Esophagus muscularis mucosa (tissue), 4 donors: ENCODE data around the gene GSTK1. TPM values are rescaled to one million over a fixed set of nuclear protein-coding genes. Genes with fewer than 3 reads are reported as not detected.
"Not testable (repeated sequence)": the region's sequence is repeated elsewhere in the genome, so short reads cannot be mapped to it uniquely, and the experiment has no call there.

ENCODE experiments used
- DNase-seq: peaks from one replicate; pipeline ENCODE4 v3.0.0-alpha.2; 2017; ENCODE audit errors: extremely low spot score
- H3K27ac ChIP-seq, 4 donors: fragments of 200-600 bp; sonication (generic); replicated peaks in 1 of 4; 1 replicate in 3 of 4; 2 replicates in 1 of 4; pipeline ENCODE4 v1.5.1; 2016 to 2019; ENCODE audit warnings: mild to moderate bottlenecking in 1 of 4
- H3K27me3 ChIP-seq, 4 donors: fragments of 200-600 bp; sonication (generic); one replicate each; pipeline versions ENCODE4 v1.5.1 to v1.6.0; 2016 to 2019
- H3K36me3 ChIP-seq, 4 donors: fragments of 200-600 bp; sonication (generic); one replicate each; pipeline ENCODE4 v1.5.1; 2016 to 2019
- H3K4me1 ChIP-seq, 4 donors: fragments of 200-600 bp; sonication (generic); one replicate each; pipeline ENCODE4 v1.5.1; 2016 to 2019
- H3K4me3 ChIP-seq, 4 donors: fragments of 200-600 bp; sonication (generic); 1 replicate in 2 of 4; 2 replicates in 2 of 4; pipeline ENCODE4 v1.5.1; 2016 to 2019; ENCODE audit warnings: mild to moderate bottlenecking in 4 of 4, moderate library complexity in 1 of 4
- H3K9me3 ChIP-seq, 4 donors: fragments of 200-600 bp; sonication (generic); 1 replicate in 3 of 4; 2 replicates in 1 of 4; pipeline ENCODE4 v1.5.1; 2016 to 2019
- EP300 ChIP-seq: sonication (generic); formaldehyde crosslinking; IDR thresholded peaks from one replicate; pipeline ENCODE4 v1.6.1; 2017; ENCODE audit warnings: antibody characterized with exemption
- POLR2A ChIP-seq: fragments of 450-650 bp; IDR thresholded peaks from one replicate; pipeline ENCODE4 v1.6.1; 2017; ENCODE audit warnings: antibody characterized with exemption, moderate library complexity, mild to moderate bottlenecking, low read depth
- POLR2AphosphoS5 ChIP-seq, 2 donors: sonication (generic); formaldehyde crosslinking; IDR thresholded peaks; one replicate each; pipeline ENCODE4 v1.6.1; 2017; ENCODE audit warnings: antibody characterized with exemption in 2 of 2
- WGBS: methylation state at CpG from one replicate; pipeline ENCODE4 v1.1.5; 2018; 5-methylcytosine and 5-hydroxymethylcytosine counted together
- intact Hi-C: fragments of 100-400 bp; cut with DNase I; formaldehyde crosslinking; loops from one replicate; pipeline ENCODE4 v1.15.1; 2023
- total RNA-seq, 4 donors: library from RNA; depleted of rRNA; stranded (reverse); fragments of >200 nt; gene quantifications; one replicate each; pipeline versions ENCODE4 v1.1.0 to v1.2.1, GENCODE V29; 2016
- TF ChIP-seq, protein P1 (sequence below), 3 experiments: fragments of 200-600 bp in 2 of 3; fragments of 450-650 bp in 1 of 3; sonication (generic) in 2 of 3; IDR thresholded peaks; one replicate each; pipeline ENCODE4 v1.5.1; 2017 to 2019; ENCODE audit warnings: antibody characterized with exemption in 3 of 3, mild to moderate bottlenecking in 2 of 3, moderate library complexity in 1 of 3

The GSTK1 gene
- total RNA-seq, 4 donors from 2014 or later, result 91.8 to 123 (median 110) TPM

GRCh38 chr7:143256932-143257331 is 6.3 kb upstream of the GSTK1 start:
- TF ChIP-seq, protein P1, sequence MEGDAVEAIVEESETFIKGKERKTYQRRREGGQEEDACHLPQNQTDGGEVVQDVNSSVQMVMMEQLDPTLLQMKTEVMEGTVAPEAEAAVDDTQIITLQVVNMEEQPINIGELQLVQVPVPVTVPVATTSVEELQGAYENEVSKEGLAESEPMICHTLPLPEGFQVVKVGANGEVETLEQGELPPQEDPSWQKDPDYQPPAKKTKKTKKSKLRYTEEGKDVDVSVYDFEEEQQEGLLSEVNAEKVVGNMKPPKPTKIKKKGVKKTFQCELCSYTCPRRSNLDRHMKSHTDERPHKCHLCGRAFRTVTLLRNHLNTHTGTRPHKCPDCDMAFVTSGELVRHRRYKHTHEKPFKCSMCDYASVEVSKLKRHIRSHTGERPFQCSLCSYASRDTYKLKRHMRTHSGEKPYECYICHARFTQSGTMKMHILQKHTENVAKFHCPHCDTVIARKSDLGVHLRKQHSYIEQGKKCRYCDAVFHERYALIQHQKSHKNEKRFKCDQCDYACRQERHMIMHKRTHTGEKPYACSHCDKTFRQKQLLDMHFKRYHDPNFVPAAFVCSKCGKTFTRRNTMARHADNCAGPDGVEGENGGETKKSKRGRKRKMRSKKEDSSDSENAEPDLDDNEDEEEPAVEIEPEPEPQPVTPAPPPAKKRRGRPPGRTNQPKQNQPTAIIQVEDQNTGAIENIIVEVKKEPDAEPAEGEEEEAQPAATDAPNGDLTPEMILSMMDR (IDR thresholded peaks at IDR 0.05), result no peak
- TF ChIP-seq POLR2A (no peak), EP300 (no peak), POLR2AphosphoS5 (IDR thresholded peaks at IDR 0.05) (no peak)
- H3K4me1 ChIP-seq, result no peaks in the 10 kb centered on the region
- no peak overlapping the region for H3K4me3 ChIP-seq
- H3K27me3 ChIP-seq, result no peaks in the 10 kb centered on the region
- intact Hi-C loops, result no loop called here
- 88% methylated on average over 4 of the region's 4 CpGs for WGBS
- DNase-seq, result no peak
- H3K9me3 ChIP-seq, result no peaks in the 10 kb centered on the region
- H3K27ac ChIP-seq, result no peak overlapping the region
- H3K36me3 ChIP-seq, result no peaks in the 10 kb centered on the region

DNA sequence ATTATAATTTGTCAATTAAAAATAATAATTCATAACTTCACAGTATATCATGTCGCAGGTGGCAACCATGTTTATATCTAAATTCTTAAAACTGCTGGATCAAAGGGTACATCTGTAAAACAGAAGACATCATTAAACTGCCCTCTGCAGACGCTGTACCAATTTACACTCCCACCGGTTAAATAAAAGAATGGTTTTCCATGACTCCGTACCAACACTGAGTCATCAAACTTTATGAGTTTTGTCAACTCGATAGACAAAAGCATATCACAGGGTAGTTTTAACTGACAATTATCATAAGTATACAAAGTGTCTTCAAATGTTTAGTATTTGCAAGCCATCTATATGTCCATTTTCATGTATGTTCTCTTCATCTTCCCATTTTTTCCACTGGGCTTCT is 5.7 kb upstream of the GSTK1 start:
- H3K4me3 ChIP-seq, result no peak overlapping the region
- H3K27ac ChIP-seq, result no peak overlapping the region
- no peaks in the 10 kb centered on the region for H3K9me3 ChIP-seq
- no peaks in the 10 kb centered on the region for H3K36me3 ChIP-seq
- 85% methylated on average over 5 of the region's 5 CpGs for WGBS
- DNase-seq, result no peak
- H3K27me3 ChIP-seq, result no peaks in the 10 kb centered on the region
- H3K4me1 ChIP-seq, result peaks cover 0 to 4% (median under 1%) of the 10 kb centered on the region in 4 donors
- intact Hi-C loops, result no loop called here
- TF ChIP-seq POLR2A, result no peak
- no peak for TF ChIP-seq EP300
- TF ChIP-seq, protein P1 (IDR thresholded peaks at IDR 0.05), result no peak
- TF ChIP-seq POLR2AphosphoS5 (IDR thresholded peaks at IDR 0.05), result no peak

GRCh38 chr7:143258831-143259230 is 4.4 kb upstream of the GSTK1 start:
- WGBS, result 63% methylated on average over 2 of the region's 2 CpGs
- TF ChIP-seq POLR2AphosphoS5 (IDR thresholded peaks at IDR 0.05) (no peak), POLR2A (no peak)
- Histone ChIP-seq H3K9me3 (no peaks in the 10 kb centered on the region), H3K36me3 (no peaks in the 10 kb centered on the region), H3K27ac (no peak overlapping the region), H3K4me3 (no peak overlapping the region), H3K27me3 (no peaks in the 10 kb centered on the region), H3K4me1 (peaks cover 4 to 13% (median 6%) of the 10 kb centered on the region in 4 donors)
- intact Hi-C loops, result no loop called here
- DNase-seq, result no peak

DNA sequence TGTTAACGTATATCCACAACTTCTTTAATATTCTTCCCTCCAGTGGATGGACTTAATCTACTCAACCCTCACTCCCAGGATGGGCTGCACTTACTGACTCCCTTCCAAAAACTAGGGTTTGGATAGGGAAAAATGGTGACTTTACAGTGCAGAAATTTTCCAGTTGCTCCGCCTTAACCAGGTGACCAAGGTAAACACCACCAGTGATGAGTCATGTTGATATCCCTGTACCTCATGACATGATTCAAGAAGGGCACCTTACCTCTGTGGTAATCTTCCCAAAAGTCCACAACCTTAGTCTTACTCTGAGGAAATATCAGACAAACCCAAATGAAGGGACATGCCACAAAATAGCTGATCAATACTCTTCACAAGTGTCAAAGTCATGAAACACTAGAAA is 3.5 kb upstream of the GSTK1 start:
- intact Hi-C loops, result no loop called here
- 90% methylated on average over 2 of the region's 2 CpGs for WGBS
- no peak for TF ChIP-seq POLR2A
- no peak for TF ChIP-seq EP300
- no peak for TF ChIP-seq POLR2AphosphoS5 (IDR thresholded peaks at IDR 0.05)
- no peak for DNase-seq
- no peaks in the 10 kb centered on the region for H3K9me3 ChIP-seq
- H3K27me3 ChIP-seq, result no peaks in the 10 kb centered on the region
- H3K27ac ChIP-seq, result no peak overlapping the region
- no peak overlapping the region for H3K4me3 ChIP-seq
- peaks cover 11 to 22% (median 14%) of the 10 kb centered on the region in 4 donors for H3K4me1 ChIP-seq
- peaks cover 0 to under 1% (median 0%) of the 10 kb centered on the region in 4 donors for H3K36me3 ChIP-seq

DNA sequence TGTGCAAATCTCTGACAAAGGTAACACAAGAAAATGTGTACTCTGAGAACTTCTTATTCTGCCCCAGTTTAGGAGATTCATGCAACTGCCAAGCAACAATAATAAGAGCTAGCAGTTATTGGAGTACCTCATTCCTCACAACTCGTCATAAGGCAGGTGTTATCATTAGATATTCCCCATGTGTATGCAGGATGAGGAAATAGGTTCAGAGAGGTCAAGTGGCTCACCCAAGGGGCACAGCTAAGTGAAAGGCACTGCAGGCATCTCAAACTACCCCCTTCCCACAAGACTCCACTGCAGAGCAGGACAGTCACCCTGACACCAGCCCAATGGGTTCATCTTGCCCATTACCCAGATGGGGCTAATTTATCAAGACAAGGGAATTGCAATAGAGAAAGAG is 1.3 kb upstream of the GSTK1 start:
- WGBS, result 87% methylated on average over 1 of the region's 1 CpG
- DNase-seq, result no peak
- no peak for TF ChIP-seq EP300
- TF ChIP-seq, protein P1 (IDR thresholded peaks at IDR 0.05), result no peak
- no peak for TF ChIP-seq POLR2A
- Histone ChIP-seq H3K36me3 (peaks cover 0 to 9% (median 1%) of the 10 kb centered on the region in 4 donors), H3K4me1 (peaks cover 19 to 38% (median 25%) of the 10 kb centered on the region in 4 donors), H3K27me3 (no peaks in the 10 kb centered on the region), H3K9me3 (no peaks in the 10 kb centered on the region), H3K27ac (no peak overlapping the region), H3K4me3 (no peak overlapping the region)
- intact Hi-C loops, result loop anchor here (2.0 kb wide), 1 partner anchor 27 kb away; the partner anchor contains the start of gene CASP2

DNA sequence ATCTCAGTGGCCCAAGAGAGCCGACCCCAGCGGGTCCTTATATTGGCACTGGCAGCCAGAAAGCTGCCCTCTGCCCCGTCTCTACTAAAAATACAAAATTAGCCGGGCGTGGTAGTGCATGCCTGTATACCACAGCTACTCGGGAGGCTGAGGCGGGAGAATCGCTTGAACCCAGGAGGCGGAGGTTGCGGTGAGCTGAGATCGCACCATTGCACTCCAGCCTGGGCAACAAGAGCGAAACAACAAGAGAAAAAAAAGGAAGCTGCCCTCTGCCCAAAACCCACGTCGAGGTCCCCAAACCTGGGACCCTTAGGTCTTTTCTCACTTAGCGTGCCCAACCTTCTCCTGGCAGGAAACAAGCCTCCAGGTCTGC is 941 bp downstream of the GSTK1 start:
- Histone ChIP-seq H3K4me1 (peaks cover 19 to 38% (median 25%) of the 10 kb centered on the region in 4 donors), H3K36me3 (peaks cover 17 to 32% (median 24%) of the 10 kb centered on the region in 4 donors), H3K27ac (peak overlapping the region; percentile 82 to 86 (median 84)), H3K4me3 (peak overlapping the region; percentile 68 to 95 (median 78))
- H3K9me3 ChIP-seq, H3K27me3 ChIP-seq, intact Hi-C loops, DNase-seq: not testable (repeated sequence)
- 73% methylated on average over 15 of the region's 15 CpGs for WGBS
